HCT116 (cell line): ENCODE data around the gene SKI. TPM values are rescaled to one million over a fixed set of nuclear protein-coding genes. Genes with fewer than 3 reads are reported as not detected.

ENCODE experiments used
- ATAC-seq: fragments of 200-7000 bp; cut with Tn5 transposase; 2 replicates; pipeline ENCODE4 v1.9.1; 2020; ENCODE audit warnings: mild to moderate bottlenecking, moderate library complexity
- BruUV-seq: library from RNA; stranded (reverse); fragments of 400-500 nt; replicated peaks from 2 replicates; lab custom pipeline; 2021; lab: Mats Ljungman, UMichigan
- CTCF ChIA-PET: fragments of 300-600 bp; sonication (Branson Sonifier 250); formaldehyde crosslinking; loops from one replicate; lab custom pipeline; 2021; ENCODE audit warnings: antibody characterized with exemption; lab: Charles Lee
- POLR2A ChIA-PET: fragments of 300-600, 350-600 bp; sonication (Branson Sonifier 250); formaldehyde crosslinking; loops from one replicate; lab custom pipeline; 2021; ENCODE audit warnings: antibody characterized with exemption; lab: Charles Lee
- RAD21 ChIA-PET, 2 experiments: fragments of 300-600 bp; sonication (Branson Sonifier 250); formaldehyde crosslinking; loops; one replicate each; lab custom pipeline; 2023; ENCODE audit warnings: low total read pairs in 2 of 2; ENCODE audit not compliant: uncharacterized antibody in 2 of 2, unreplicated experiment in 2 of 2, low non-redundant PET in 1 of 2; lab: Charles Lee
- DNase-seq: peaks from one replicate; pipeline ENCODE4 v3.0.0-alpha.2; 2010; ENCODE audit warnings: low read depth, low spot score
- H2AFZ ChIP-seq: fragments of 200-600 bp; shearing (Covaris generic), sonication (generic); 2 replicates; pipeline ENCODE4 v1.6.1; 2017; ENCODE audit warnings: low read depth, mixed run types, mixed read lengths, antibody characterized with exemption, low read length; ENCODE audit not compliant: poor library complexity, severe bottlenecking
- H3K27ac ChIP-seq: 2 replicates; pipeline ENCODE4 v1.5.1; 2012; ENCODE audit warnings: low read depth, low read length
- H3K27me3 ChIP-seq: fragments of 200-600 bp; sonication (generic); 2 replicates; pipeline ENCODE4 v1.6.1; 2016; ENCODE audit warnings: mixed run types, low read length, mixed read lengths; ENCODE audit not compliant: insufficient read depth
- H3K36me3 ChIP-seq, 2 experiments: fragments of 200-500 bp in 1 of 2; fragments of 200-600 bp in 1 of 2; sonication (Bioruptor generic) in 1 of 2; sonication (generic) in 1 of 2; 2 replicates each; pipeline versions ENCODE4 v1.5.1 to v1.6.1; 2014 to 2016; ENCODE audit warnings: low read length in 2 of 2, inconsistent platforms in 1 of 2, mixed read lengths in 1 of 2, mixed run types in 1 of 2; ENCODE audit not compliant: insufficient read depth in 2 of 2, control insufficient read depth in 1 of 2
- H3K4me1 ChIP-seq, 2 experiments: fragments of 200-600 bp in 1 of 2; sonication (generic) in 1 of 2; 2 replicates each; pipeline versions ENCODE4 v1.5.1 to v1.6.1; 2012 to 2017; ENCODE audit warnings: low read length in 2 of 2, inconsistent platforms in 1 of 2, mild to moderate bottlenecking in 1 of 2, mixed read lengths in 1 of 2, mixed run types in 1 of 2, moderate library complexity in 1 of 2; ENCODE audit not compliant: insufficient read depth in 2 of 2, control insufficient read depth in 1 of 2
- H3K4me2 ChIP-seq: fragments of 200-600 bp; sonication (generic); 2 replicates; pipeline ENCODE4 v1.6.1; 2017; ENCODE audit warnings: mixed run types, low read length, mixed read lengths
- H3K4me3 ChIP-seq, 2 experiments: fragments of 200-600 bp in 1 of 2; sonication (generic) in 1 of 2; replicated peaks in 1 of 2; 2 replicates each; pipeline ENCODE4 v1.5.1; 2011 to 2016; ENCODE audit warnings: low read length in 2 of 2, control low read depth in 1 of 2, low read depth in 1 of 2, mild to moderate bottlenecking in 1 of 2, mixed read lengths in 1 of 2, mixed run types in 1 of 2
- H3K79me2 ChIP-seq: fragments of 200-600 bp; sonication (generic); 2 replicates; pipeline ENCODE4 v1.6.1; 2017; ENCODE audit warnings: mild to moderate bottlenecking, mixed run types, low read length, moderate library complexity, mixed read lengths; ENCODE audit not compliant: insufficient read depth
- H3K9ac ChIP-seq: fragments of 200-600 bp; sonication (generic); 2 replicates; pipeline ENCODE4 v1.6.1; 2016; ENCODE audit warnings: low read length, mixed read lengths
- H3K9me2 ChIP-seq: fragments of 200-600 bp; sonication (generic), shearing (Covaris generic); 2 replicates; pipeline ENCODE4 v1.6.1; 2017; ENCODE audit warnings: mixed run types, mild to moderate bottlenecking, moderate library complexity; ENCODE audit not compliant: insufficient read depth
- H3K9me3 ChIP-seq, 2 experiments: fragments of 200-500 bp in 1 of 2; fragments of 200-600 bp in 1 of 2; sonication (Bioruptor generic) in 1 of 2; sonication (generic) in 1 of 2; 2 replicates each; pipeline ENCODE4 v1.6.1; 2014 to 2017; ENCODE audit warnings: low read length in 2 of 2, mixed read lengths in 2 of 2, inconsistent platforms in 1 of 2, low read depth in 1 of 2, mild to moderate bottlenecking in 1 of 2, mixed run types in 1 of 2, moderate library complexity in 1 of 2; ENCODE audit not compliant: control insufficient read depth in 1 of 2, insufficient read depth in 1 of 2
- H4K20me1 ChIP-seq: fragments of 200-600 bp; sonication (generic), shearing (Covaris generic); 2 replicates; pipeline ENCODE4 v1.6.1; 2017; ENCODE audit warnings: mixed run types, mild to moderate bottlenecking, moderate library complexity; ENCODE audit not compliant: insufficient read depth
- ELF1 ChIP-seq: IDR thresholded peaks from 2 replicates; pipeline ENCODE4 v1.6.1; 2012; ENCODE audit warnings: low read depth, borderline replicate concordance
- EZH2 ChIP-seq: fragments of 200-600 bp; sonication (generic); IDR thresholded peaks from 2 replicates; pipeline ENCODE4 v1.6.1; 2017; ENCODE audit warnings: antibody characterized with exemption, mixed run types
- EZH2phosphoT487 ChIP-seq: fragments of 200-600 bp; IDR thresholded peaks from 2 replicates; pipeline ENCODE4 v1.6.1; 2018; ENCODE audit warnings: antibody characterized with exemption, borderline replicate concordance
- JUND ChIP-seq: IDR thresholded peaks from 2 replicates; pipeline ENCODE4 v1.6.1; 2012
- RAD21 ChIP-seq: IDR thresholded peaks from 2 replicates; pipeline ENCODE4 v1.6.1; 2012; ENCODE audit warnings: low read depth, mild to moderate bottlenecking
- SIN3A ChIP-seq: IDR thresholded peaks from 2 replicates; pipeline ENCODE4 v1.6.1; 2012; ENCODE audit warnings: low read depth
- SP1 ChIP-seq: IDR thresholded peaks from 2 replicates; pipeline ENCODE4 v1.6.1; 2012; ENCODE audit warnings: low read depth
- intact Hi-C: fragments of 100-400 bp; cut with micrococcal nuclease; formaldehyde crosslinking; loops from 2 replicates; pipeline ENCODE4 v1.10.0; 2022
- total RNA-seq: library from RNA; stranded (reverse); gene quantifications from one replicate; pipeline ENCODE4 v1.2.1, GENCODE V29; 2021; ENCODE audit not compliant: unreplicated experiment
- TF ChIP-seq, protein P1 (sequence below): IDR thresholded peaks from 2 replicates; pipeline ENCODE4 v1.6.1; 2011; ENCODE audit warnings: mild to moderate bottlenecking, low read length, moderate library complexity; ENCODE audit not compliant: insufficient replicate concordance; ENCODE audit errors: extremely low read depth
- TF ChIP-seq, protein P2 (sequence below): IDR thresholded peaks from 2 replicates; pipeline ENCODE4 v1.6.1; 2012
- TF ChIP-seq, protein P3 (sequence below): IDR thresholded peaks from 2 replicates; pipeline ENCODE4 v1.6.1; 2012

The SKI gene
- total RNA-seq, 1 experiment from 2014 or later, result 56.2 TPM

DNA sequence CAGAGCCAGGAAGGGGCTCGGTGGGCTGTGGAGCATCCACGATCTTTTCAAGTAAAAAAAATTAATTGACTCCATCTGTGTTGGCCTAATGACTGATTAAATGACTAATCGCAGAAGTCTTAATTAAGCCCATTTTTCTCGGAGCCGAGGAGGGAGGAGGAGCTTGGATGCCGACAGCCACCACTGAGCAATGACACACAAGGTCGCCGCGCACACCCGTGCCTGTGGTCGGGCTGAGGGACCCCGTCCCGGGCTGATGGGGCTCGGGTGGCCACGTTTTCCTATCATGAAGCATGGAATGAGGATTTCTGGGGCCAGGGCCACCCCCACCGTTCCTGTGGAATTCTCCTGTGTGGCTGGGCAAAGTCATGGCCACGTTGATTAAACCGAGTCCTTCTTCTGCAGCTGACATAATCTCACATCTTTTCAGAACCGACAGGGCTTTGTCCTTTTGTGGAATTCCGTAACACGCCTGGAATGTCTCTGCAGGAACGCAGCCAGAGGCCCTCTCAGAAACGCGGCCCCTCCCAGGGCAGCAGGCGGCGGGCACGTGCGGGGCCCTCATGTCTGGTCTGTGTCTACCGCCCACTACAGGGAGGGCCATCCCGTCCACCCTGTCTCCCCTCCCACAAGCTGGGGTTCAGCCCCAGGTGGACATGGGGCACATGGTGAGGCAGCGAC, 102.5 kb downstream of the SKI start:
- no peak for DNase-seq
- H3K4me2 ChIP-seq, result no peak overlapping the region
- RAD21 ChIA-PET, result no interaction called here

More for the DNA sequence above, 102.5 kb downstream of the SKI start:
- POLR2A ChIA-PET, result no interaction called here
- Histone ChIP-seq H3K79me2 (no peaks in the 10 kb centered on the region), H3K9me2 (no peaks in the 10 kb centered on the region), H3K9ac (no peak overlapping the region), H3K9me3 (peaks cover 4 to 11% of the 10 kb centered on the region in 2 experiments; a peak in 2 of 4 replicates), H3K4me1 (no peaks in the 10 kb centered on the region)
- CTCF ChIA-PET, result no interaction called here
- BruUV-seq, result no TSS peak
- TF ChIP-seq ELF1, result no peak
- TF ChIP-seq, protein P1, sequence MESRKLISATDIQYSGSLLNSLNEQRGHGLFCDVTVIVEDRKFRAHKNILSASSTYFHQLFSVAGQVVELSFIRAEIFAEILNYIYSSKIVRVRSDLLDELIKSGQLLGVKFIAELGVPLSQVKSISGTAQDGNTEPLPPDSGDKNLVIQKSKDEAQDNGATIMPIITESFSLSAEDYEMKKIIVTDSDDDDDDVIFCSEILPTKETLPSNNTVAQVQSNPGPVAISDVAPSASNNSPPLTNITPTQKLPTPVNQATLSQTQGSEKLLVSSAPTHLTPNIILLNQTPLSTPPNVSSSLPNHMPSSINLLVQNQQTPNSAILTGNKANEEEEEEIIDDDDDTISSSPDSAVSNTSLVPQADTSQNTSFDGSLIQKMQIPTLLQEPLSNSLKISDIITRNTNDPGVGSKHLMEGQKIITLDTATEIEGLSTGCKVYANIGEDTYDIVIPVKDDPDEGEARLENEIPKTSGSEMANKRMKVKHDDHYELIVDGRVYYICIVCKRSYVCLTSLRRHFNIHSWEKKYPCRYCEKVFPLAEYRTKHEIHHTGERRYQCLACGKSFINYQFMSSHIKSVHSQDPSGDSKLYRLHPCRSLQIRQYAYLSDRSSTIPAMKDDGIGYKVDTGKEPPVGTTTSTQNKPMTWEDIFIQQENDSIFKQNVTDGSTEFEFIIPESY, result no peak
- TF ChIP-seq, protein P2, sequence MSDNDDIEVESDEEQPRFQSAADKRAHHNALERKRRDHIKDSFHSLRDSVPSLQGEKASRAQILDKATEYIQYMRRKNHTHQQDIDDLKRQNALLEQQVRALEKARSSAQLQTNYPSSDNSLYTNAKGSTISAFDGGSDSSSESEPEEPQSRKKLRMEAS, result no peak
- TF ChIP-seq, protein P3, sequence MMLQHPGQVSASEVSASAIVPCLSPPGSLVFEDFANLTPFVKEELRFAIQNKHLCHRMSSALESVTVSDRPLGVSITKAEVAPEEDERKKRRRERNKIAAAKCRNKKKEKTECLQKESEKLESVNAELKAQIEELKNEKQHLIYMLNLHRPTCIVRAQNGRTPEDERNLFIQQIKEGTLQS, result no peak
- no peak for TF ChIP-seq SP1
- TF ChIP-seq EZH2, result no peak
- TF ChIP-seq JUND, result no peak
- no peak for TF ChIP-seq EZH2phosphoT487
- TF ChIP-seq RAD21, result no peak
- TF ChIP-seq SIN3A, result no peak
- TF ChIP-seq, all 23 proteins: peak for 0
- no peaks in the 10 kb centered on the region for H3K27me3 ChIP-seq
- H4K20me1 ChIP-seq, result no peaks in the 10 kb centered on the region
- no peak overlapping the region for H2AFZ ChIP-seq
- no peaks in the 10 kb centered on the region for H3K36me3 ChIP-seq
- ATAC-seq, result no peak
- H3K4me3 ChIP-seq, result no peak overlapping the region
- intact Hi-C loops, result no loop called here
- no peak overlapping the region for H3K27ac ChIP-seq
